Osteoblast (primary cell): Measurements from ENCODE around the gene SPRN. TPM values are rescaled to one million over a fixed set of nuclear protein-coding genes. Genes with fewer than 3 reads are reported as not detected.
A peak's percentile ranks its signal among the peaks of the same experiment; 100 is the strongest.

Experiments used
- DNase-seq: peaks from one replicate; pipeline ENCODE4 v3.0.0; 2011; ENCODE audit warnings: low spot score, mixed read lengths; ENCODE audit not compliant: insufficient read length; ENCODE audit errors: missing footprints
- H2AFZ ChIP-seq: 2 replicates; pipeline ENCODE4 v1.6.0; 2011; ENCODE audit warnings: mild to moderate bottlenecking, low read length
- H3K27ac ChIP-seq: 2 replicates; pipeline ENCODE4 v1.5.1; 2011; ENCODE audit warnings: mild to moderate bottlenecking, low read depth, low read length, moderate library complexity
- H3K27me3 ChIP-seq: 2 replicates; pipeline ENCODE4 v1.6.0; 2012; ENCODE audit warnings: mild to moderate bottlenecking, control low read depth, inconsistent platforms, low read length, moderate library complexity; ENCODE audit not compliant: insufficient read depth
- H3K36me3 ChIP-seq: 2 replicates; pipeline ENCODE4 v1.5.1; 2011; ENCODE audit warnings: mild to moderate bottlenecking, low read length, control low read depth, moderate library complexity; ENCODE audit not compliant: insufficient read depth
- H3K4me1 ChIP-seq: 2 replicates; pipeline ENCODE4 v1.5.1; 2011; ENCODE audit warnings: mild to moderate bottlenecking, low read length, control low read depth, moderate library complexity; ENCODE audit not compliant: insufficient read depth
- H3K4me2 ChIP-seq: 2 replicates; pipeline ENCODE4 v1.6.0; 2011; ENCODE audit warnings: mild to moderate bottlenecking, low read length; ENCODE audit not compliant: insufficient read depth
- H3K4me3 ChIP-seq: fragments of 200-600 bp; sonication (generic); 3 replicates; pipeline ENCODE4 v1.5.1; 2012; ENCODE audit warnings: mild to moderate bottlenecking, low read length, inconsistent platforms; ENCODE audit not compliant: insufficient read depth
- H3K79me2 ChIP-seq: 2 replicates; pipeline ENCODE4 v1.6.0; 2012; ENCODE audit warnings: mild to moderate bottlenecking, low read length, control low read depth, inconsistent platforms; ENCODE audit not compliant: insufficient read depth
- H3K9me3 ChIP-seq: 2 replicates; pipeline ENCODE4 v1.5.1; 2011; ENCODE audit warnings: low read depth, low read length, control low read depth
- H4K20me1 ChIP-seq: 2 replicates; pipeline ENCODE4 v1.6.0; 2012; ENCODE audit warnings: mild to moderate bottlenecking, low read length, control low read depth; ENCODE audit not compliant: insufficient read depth
- CTCF ChIP-seq: IDR thresholded peaks from 2 replicates; pipeline ENCODE4 v1.5.1; 2011; ENCODE audit warnings: mild to moderate bottlenecking, low read depth, low read length, moderate library complexity; ENCODE audit errors: extremely low read depth
- total RNA-seq: library from RNA; depleted of rRNA; stranded (reverse); fragments of >200 nt; gene quantifications from 2 replicates; pipeline ENCODE4 v1.2.3, GENCODE V29; 2012

SPRN gene
- total RNA-seq, 1 donor = under 0.01 TPM

- Histone ChIP-seq H3K27ac (peak overlapping the region; percentile 24), H3K4me1 (peaks cover 16% of the 10 kb centered on the region), H3K36me3 (peaks cover 61% of the 10 kb centered on the region), H3K4me2 (peak overlapping the region; percentile 25), H2AFZ (no peak overlapping the region), H3K27me3 (no peaks in the 10 kb centered on the region), H3K9me3 (no peaks in the 10 kb centered on the region), H3K4me3 (no peak overlapping the region), H3K79me2 (peaks cover 63% of the 10 kb centered on the region), H4K20me1 (peaks cover 22% of the 10 kb centered on the region)
- DNase-seq = no peak
- no peak for TF ChIP-seq CTCF
Measured at GRCh38 chr10:133405844-133406527, 18.4 kb downstream of the SPRN start.

GRCh38 chr10:133405272-133405671, 19.2 kb downstream of the SPRN start:
- peaks cover 19% of the 10 kb centered on the region for H4K20me1 ChIP-seq
- no peaks in the 10 kb centered on the region for H3K27me3 ChIP-seq
- H3K79me2 ChIP-seq = peaks cover 62% of the 10 kb centered on the region
- peaks cover 16% of the 10 kb centered on the region for H3K4me1 ChIP-seq
- H2AFZ ChIP-seq = no peak overlapping the region
- H3K4me3 ChIP-seq = no peak overlapping the region
- H3K27ac ChIP-seq = peak overlapping the region; percentile 24
- TF ChIP-seq CTCF = no peak
- no peaks in the 10 kb centered on the region for H3K9me3 ChIP-seq
- H3K4me2 ChIP-seq = peak overlapping the region; percentile 25
- DNase-seq = no peak
- peaks cover 60% of the 10 kb centered on the region for H3K36me3 ChIP-seq

GRCh38 chr10:133403784-133404183, 20.6 kb downstream of the SPRN start:
- no peak overlapping the region for H3K4me3 ChIP-seq
- H3K4me2 ChIP-seq = no peak overlapping the region
- peaks cover 16% of the 10 kb centered on the region for H3K4me1 ChIP-seq
- H3K27me3 ChIP-seq = no peaks in the 10 kb centered on the region
- H4K20me1 ChIP-seq = peaks cover 16% of the 10 kb centered on the region
- H3K79me2 ChIP-seq = peaks cover 59% of the 10 kb centered on the region
- H3K9me3 ChIP-seq = no peaks in the 10 kb centered on the region
- no peak for DNase-seq
- H2AFZ ChIP-seq = no peak overlapping the region
- TF ChIP-seq CTCF = no peak
- no peak overlapping the region for H3K27ac ChIP-seq
- peaks cover 59% of the 10 kb centered on the region for H3K36me3 ChIP-seq

- Histone ChIP-seq H3K4me3 (no peak overlapping the region), H4K20me1 (peaks cover 16% of the 10 kb centered on the region), H3K4me2 (no peak overlapping the region), H3K9me3 (no peaks in the 10 kb centered on the region), H3K4me1 (peaks cover 16% of the 10 kb centered on the region), H3K27me3 (no peaks in the 10 kb centered on the region), H3K79me2 (peaks cover 59% of the 10 kb centered on the region), H3K36me3 (peaks cover 64% of the 10 kb centered on the region), H3K27ac (no peak overlapping the region), H2AFZ (no peak overlapping the region)
- no peak for TF ChIP-seq CTCF
- DNase-seq = no peak
Measured at GRCh38 chr10:133403359-133403758, 21.1 kb downstream of the SPRN start.
